Nucleus accumbens (tissue), 56 donors: ENCODE data around the gene NRGN.
A peak's percentile ranks its signal among the peaks of the same experiment; 100 is the strongest.
"Not testable (repeated sequence)": the region's sequence is repeated elsewhere in the genome, so short reads cannot be mapped to it uniquely, and the experiment has no call there.

Source experiments
- DNase-seq, 56 donors: peaks; one replicate each; lab custom pipeline; 2025; lab: John Stamatoyannopoulos, UW

NRGN gene

GRCh38 chr11:124756033-124756752 lies 16.5 kb downstream of the NRGN start:
- DNase-seq, result no peak

DNA sequence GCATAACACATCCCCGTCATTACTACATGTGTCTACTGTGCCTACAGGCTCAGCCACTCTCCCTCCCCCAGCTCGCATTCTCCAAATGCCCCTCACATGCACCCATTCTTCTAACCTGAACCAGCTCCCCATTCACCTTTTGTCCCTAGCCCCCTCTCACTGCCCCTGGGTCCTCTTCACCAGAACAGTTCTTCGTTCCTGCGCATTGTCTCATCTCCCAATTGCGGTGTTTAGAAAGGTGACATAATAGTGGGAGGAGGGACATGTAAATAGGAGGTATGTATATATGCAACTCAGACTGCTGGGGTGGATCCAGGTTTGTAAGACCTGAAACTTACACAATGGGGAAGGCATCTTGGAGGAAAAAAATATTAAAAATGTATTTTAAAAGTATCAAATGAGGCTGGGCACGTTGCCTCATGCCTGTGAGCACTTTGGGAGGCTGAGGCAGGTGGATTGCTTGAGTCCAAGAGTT lies 17.0 kb downstream of the NRGN start:
- no peak for DNase-seq

GRCh38 chr11:124757320-124757719 lies 17.6 kb downstream of the NRGN start:
- DNase-seq, result no peak

- DNase-seq, result peak in 43 of 56 donors; percentile 4 to 78 (median 43)
Measured at GRCh38 chr11:124758355-124759265, 18.9 kb downstream of the NRGN start.

GRCh38 chr11:124759266-124760204 lies 19.8 kb downstream of the NRGN start:
- DNase-seq, result no peak

DNA sequence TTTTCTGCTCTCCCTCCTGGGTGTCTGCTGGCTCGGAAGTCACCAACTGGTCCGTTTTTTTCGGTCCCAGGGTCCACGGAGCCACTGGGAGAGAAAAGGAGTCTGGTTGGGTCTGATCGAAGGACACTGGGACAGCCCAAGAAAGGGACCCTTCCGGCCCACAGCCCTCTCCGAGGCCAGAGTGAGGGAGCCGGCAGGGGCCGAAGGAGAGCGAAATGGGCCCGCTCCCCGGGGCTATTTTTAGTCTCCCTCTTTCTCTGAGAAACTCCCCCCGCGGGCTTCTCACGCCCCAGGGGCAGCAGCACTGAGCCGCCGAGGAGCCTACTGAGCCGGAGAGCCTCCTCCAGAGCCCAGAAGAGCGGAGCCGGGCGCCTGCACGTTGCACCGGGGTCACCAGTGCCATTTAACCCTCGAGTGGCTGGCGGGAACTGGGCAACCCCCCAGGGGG lies 20.5 kb downstream of the NRGN start:
- DNase-seq, result no peak

DNA sequence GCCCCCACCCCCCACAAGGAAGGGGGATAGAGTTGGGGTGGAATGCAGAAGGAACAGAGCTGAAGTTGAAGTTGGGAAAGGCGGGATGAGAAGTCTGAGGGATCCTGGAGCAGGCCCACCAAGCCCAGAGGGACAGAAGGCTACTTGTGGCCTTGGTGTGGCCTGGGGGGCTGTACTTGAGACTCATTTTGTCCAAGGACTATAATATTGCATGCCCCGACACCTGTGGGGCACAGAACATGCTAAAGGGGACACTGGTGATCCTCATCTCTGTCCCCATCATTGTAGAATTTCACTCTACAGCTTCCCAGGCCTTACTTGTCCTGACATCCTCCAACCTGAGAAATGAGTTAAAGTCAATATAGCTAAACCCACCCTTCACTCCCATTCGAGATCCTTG lies 21.1 kb downstream of the NRGN start:
- DNase-seq, result no peak

DNA sequence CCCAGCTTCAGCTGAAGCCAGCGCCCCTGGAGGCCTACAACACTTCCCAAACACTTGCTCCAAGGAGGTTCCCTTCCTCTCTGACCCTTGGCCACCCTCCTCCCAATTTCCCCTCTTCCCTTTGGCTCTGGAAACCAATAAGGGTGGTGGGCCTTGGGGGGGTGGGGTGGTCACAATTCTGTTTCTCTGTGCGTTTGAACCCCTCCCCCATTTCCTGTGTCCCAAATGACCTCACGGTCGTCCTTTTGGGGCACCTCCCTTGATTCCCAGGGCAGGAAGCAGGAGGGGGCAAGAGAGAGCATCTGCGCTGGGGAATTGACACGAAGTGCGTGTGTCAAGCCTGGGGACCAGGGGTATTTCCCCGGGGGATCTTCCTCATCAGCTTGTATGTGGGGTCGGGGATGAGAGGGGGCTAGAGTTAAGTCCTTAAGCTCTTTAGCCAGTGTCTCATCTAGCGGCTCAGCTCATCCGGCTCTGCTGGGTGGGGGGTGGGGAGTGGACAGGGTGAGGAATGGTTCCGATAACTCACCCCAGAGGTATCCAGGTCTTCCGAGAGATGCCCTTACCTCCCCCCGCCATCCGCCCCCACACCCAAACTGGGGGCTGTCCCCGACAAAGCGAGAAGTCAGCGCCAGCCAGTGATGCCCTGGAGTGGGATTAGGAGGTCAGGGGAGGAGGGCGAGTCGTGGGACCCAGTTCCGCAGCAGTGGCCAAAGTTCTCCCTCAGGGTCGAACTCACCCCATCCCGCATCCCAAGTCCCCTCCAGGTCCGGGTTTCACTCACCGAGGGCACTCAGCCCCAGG lies 21.8 kb downstream of the NRGN start:
- no peak for DNase-seq

GRCh38 chr11:124762105-124762623 lies 22.4 kb downstream of the NRGN start, which contains the start of gene ESAM:
TSS of gene ESAM (minus strand) at chr11:124762290. CDS start at chr11:124762154, 136 bp downstream.
- no peak for DNase-seq

GRCh38 chr11:124762624-124763155 lies 22.9 kb downstream of the NRGN start:
- DNase-seq, result no peak

- peak in 46 of 56 donors; percentile 11 to 89 (median 50) for DNase-seq
Measured at GRCh38 chr11:124763156-124763947, 23.6 kb downstream of the NRGN start.

DNA sequence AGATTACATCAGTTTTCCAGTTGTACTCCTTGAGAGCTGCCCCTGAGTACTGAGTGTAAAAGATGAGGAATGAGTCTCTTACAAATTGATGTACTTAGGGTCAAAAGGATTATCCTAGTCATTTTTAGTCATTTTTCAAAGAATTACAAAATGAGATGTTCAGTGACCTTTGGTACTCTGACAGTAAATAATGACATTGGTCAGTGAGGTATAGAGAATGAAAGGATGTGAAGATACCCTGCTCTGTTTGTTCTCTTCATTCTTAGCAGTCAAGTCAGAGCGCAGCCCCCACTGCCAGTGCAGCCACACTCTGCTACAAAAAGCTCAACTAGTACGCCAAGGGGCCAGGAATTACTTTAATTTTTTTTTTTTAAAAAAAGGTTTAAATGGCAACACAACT lies 26.4 kb downstream of the NRGN start:
- DNase-seq, result no peak

- no peak for DNase-seq
Measured at GRCh38 chr11:124768914-124769313, 29.2 kb downstream of the NRGN start.

DNA sequence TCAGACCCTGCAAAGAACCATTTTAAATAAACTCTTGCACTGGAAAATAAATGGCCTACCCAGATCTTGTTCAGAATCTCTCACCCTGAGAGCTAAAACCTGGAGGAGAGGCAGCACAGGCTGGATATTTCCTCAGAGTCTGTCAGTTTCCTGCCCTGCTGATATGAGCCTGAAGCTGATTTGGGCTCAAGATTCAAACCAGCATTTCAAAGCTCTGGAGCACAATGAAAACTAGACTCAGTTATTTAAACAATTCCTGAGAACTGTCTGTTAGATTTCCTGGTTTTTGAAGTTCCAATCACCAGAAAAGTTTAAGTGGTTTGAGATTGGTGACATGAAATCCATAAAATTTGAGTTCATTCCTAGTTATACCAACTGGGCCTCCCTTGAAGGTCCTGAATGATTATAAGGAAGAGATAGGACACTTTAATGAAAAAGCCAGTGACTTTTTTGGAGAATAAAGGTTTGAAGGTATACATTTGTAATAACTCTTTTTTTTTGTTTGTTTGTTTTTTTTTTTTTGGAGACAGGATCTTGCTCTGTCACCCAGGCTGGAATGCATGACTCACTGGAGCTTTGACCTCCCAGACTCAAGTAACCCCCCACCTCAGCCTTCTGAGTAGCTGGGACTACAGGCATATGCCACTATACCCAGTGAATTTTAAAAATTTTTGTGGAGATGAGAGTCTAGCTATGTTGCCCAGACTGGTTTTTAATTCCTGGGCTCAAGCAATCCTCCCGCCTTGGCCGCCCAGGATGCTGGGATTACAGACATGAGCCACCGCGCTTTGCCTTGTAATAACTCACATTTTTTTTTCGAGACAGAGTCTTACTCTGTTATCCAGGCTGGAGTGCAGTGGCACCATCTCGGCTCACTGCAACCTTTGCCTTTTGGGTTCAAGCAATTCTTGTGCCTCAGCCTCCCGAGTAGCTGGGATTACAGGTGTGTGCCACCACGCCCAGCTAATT lies 30.3 kb downstream of the NRGN start:
- no peak for DNase-seq

DNA sequence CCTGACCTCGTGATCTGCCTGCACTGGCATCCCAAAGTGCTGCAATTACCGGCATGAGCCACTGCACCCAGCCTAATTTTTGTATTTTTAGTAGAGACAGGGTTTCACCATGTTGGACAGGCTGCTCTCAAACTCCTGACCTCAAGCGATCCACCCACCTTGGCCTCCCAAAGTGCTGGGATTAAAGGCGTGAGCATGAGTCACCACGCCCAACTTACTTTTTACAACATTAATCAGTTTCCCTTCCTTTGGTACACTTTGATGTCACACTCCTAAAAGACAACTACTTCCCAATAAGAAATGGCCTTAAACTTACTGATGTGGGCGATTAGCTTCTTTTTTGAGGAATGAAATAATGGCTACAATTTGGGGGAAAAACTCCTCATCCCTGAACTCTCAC lies 31.2 kb downstream of the NRGN start:
- not testable (repeated sequence) for DNase-seq

GRCh38 chr11:124776865-124777645 lies 37.3 kb downstream of the NRGN start:
- no peak for DNase-seq
